HG03159 (cell line): ENCODE results near the gene MIEF2.
"Not testable (repeated sequence)": the region's sequence is repeated elsewhere in the genome, so short reads cannot be mapped to it uniquely, and the experiment has no call there.

ENCODE experiments used
- ATAC-seq: cut with Tn5 transposase; IDR thresholded peaks from one replicate; pipeline ENCODE4 v1.9.1; 2021; ENCODE audit warnings: mild to moderate bottlenecking, moderate library complexity; ENCODE audit not compliant: unreplicated experiment

MIEF2 gene

DNA sequence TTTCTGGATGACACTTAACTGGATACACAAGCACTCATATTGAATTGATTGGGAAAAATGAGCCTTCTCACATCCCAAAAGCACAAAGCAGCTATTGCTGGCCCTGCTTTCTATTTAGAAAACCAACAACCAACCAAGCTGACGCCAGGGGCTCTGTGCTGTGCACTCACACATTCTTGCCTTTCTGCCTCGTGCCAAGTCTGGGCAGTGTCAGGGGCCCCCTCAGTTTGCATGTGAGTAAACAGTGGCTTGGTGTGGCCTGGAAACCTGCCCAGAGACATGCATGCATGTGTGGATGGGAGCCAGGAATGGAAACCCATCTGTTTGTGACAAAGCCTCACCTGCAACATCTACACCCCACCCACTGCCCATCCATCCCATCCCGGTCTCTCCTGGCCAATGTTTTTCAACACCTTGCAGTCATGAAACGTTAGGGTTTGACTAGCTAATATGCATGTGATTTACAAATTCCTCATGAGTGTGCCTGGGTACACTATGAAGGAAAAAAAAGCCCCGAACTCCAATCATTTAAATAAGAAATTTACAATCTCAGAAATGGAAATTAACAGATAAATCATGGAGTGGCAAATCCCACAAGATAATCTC lies 20.4 kb downstream of the MIEF2 start:
- no peak for ATAC-seq

DNA sequence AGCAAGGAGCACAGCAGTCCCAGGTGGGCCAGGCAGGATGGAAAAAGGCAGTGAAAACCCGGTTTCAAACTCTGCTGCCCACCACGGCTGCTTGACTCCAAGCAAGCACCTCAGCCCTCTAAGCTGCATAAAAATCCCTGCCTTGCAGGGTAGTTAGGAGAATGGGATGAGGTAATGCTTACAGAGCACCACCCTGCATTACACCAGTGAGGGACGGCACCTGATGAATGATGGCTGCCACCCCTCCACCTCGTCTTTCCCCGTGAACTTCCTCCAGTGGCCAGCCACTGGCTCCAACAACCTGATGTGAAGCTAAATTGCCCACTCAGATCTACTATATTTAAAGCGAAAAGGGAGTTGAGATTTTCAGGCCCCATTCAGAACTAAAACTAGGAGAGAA lies 21.3 kb downstream of the MIEF2 start:
- no peak for ATAC-seq

DNA sequence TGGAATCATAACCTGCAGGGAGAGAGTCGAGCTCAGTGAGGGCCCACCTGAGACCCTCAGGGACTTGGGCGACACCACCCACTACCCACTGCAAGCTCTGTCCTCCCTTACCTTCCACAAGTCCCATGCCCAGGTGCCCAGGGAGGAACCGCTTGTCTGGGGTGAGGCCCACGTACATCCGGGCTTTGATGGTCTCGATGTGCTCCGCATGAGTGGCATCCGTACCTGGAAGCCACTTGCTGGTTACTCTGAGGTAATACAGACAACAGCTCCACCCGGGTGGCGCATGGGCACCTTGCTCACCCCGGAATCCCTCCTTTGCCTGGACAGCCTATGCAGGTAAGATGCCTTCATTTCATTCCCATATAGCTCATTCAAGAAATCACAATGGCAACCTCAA lies 24.8 kb downstream of the MIEF2 start:
- no peak for ATAC-seq

DNA sequence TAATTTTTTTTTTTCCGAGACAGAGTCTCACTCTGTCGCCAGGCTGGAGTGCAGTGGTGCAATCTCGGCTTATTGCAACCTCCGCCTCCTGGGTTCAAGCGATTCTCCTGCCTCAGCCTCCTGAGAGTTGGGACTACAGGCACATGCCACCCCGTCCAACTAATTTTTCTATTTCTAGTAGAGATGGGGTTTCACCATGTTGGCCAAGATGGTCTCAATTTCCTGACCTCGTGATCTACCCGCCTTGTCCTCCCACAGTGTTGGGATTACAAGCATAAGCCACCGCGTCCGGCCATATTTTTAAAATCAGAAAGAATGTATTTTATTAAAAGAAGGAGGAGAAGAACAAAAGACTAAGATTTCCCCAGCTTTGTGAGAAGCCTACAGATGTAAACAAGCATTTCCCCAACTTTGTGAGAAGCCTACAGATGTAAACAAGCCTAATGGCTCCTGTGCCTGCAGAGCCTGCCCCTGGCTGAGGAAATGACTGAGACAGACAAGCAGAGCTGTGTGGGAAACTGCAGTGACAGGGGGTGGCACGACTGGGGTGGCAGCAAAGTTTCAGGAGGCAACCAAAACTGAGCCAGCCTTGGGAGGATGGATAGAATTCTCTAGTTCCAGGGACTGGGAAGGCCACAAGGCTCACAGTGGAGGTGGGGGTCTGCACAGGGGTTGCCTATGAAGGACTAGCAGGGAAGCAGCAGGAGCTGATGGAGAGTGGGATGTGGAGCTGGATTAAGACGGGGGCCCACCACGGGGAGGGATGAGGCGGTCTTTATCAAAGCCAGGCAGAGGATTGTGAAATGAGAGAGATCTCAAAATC lies 31.5 kb downstream of the MIEF2 start:
- no peak for ATAC-seq

DNA sequence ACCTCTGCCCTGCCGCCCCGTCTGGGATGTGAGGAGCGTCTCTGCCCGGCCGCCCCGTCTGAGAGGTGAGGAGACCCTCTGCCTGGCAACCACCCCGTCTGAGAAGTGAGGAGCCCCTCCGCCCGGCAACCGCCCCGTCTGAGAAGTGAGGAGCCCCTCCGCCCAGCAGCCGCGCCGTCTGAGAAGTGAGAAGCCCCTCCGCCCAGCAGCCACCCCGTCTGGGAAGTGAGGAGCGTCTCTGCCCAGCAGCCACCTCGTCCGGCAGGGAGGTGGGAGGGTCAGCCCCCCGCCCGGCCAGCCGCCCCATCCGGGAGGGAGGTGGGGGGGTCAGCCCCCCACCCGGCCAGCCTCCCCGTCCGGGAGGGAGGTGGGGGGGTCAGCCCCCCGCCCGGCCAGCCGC lies 37.6 kb downstream of the MIEF2 start:
- ATAC-seq, result not testable (repeated sequence)

DNA sequence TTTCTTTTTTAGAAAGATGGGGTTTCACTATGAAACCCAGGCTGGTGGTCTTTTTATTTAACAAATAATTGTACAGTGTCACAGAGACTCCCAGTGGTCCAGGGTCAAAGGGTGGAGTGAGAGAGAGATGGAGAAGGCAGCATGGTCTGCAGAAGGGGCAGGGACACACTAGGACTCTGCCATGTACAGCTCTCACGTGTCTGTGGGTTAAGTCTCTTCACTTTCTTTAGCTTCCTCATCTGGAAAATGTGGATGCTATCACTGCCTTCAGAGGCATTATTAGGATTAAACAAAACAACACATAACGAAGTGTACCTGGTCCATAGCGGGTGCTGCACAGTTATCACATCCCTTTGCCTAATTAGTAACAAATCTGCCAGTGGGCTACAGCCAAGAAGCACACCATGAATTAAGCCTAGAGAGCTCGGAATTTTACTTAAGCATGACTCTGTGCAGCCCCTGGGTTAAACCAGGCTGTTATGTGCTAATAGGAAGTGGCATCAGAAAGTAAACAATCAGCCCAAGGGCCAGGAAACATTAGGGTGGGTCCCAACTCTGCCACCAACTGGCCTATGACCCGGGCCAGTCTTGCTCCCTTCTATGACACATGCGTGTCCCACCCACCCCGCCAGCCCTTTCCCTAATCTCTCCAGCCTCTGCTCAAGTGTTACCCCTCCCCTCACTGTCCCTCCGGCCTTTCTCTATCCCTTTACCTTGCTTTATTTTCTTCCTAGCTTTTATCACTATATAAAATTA lies 40.4 kb downstream of the MIEF2 start:
- no peak for ATAC-seq

DNA sequence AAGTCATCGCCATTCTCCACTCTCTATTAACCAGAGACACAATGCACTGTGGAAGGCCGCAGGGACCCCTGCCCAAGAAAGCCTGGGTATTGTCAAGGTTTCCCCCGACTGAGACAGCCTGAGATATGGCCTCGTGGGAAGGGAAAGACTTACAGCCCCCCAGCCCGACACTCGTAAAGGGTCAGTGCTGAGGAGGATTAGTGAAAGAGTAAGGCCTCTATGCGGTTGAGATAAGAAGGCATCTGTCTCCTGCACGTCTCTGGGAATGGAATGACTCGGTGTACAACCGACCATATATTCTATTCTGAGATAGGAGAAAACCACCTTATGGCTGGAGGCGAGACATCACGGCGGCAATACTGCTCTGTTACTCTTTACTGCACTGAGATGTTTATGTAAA lies 42.7 kb downstream of the MIEF2 start:
- not testable (repeated sequence) for ATAC-seq

DNA sequence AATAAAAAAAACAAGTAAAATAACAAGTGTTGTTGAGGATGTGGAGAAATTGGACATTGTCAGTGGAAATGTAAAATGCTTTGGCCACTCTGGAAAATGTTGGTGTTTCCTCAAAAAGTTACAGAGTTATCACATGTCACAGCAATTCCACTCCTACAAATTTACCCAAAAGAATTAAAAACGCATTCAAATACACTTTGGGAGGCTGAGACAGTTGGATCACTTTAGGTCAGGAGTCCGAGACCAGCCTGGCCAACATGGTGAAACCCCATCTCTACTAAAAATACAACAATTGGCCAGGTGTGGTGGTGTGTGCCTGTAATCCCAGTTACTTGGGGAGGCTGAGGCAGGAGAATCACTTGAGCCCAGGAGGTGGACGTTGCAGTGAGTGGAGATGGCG lies 48.7 kb downstream of the MIEF2 start:
- no peak for ATAC-seq

DNA sequence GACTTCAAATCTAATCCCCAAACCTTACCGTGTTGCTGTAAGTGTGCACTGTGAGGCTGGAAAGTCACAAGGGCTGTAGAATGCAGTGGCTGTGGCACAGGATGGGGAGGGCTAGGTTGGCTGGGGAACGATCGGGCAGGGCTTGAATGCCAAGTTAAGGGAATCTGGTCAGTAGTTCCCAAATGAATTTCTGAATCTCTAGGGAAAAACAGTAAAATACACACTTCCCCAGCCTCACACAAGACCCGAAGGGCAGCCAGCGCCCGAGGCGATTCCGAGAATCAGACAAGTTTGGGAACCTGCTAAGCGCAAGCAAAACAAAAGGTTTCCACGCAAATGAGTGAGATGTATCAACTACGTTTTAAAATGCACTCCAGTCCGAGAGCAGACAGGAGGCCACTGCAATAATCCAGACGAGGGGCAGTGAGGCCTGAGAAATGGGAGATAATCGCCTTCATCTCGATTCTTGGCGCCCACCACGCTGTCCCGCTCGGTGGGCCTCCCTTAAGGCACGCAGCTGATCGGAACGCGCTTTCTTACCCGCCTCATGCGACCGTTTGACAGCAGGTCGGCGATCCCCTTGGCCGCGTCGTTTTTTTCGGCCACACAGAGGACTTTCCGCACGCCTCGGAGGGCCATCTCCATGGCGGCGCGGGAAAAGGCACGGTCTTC lies 53.7 kb downstream of the MIEF2 start:
- no peak for ATAC-seq

DNA sequence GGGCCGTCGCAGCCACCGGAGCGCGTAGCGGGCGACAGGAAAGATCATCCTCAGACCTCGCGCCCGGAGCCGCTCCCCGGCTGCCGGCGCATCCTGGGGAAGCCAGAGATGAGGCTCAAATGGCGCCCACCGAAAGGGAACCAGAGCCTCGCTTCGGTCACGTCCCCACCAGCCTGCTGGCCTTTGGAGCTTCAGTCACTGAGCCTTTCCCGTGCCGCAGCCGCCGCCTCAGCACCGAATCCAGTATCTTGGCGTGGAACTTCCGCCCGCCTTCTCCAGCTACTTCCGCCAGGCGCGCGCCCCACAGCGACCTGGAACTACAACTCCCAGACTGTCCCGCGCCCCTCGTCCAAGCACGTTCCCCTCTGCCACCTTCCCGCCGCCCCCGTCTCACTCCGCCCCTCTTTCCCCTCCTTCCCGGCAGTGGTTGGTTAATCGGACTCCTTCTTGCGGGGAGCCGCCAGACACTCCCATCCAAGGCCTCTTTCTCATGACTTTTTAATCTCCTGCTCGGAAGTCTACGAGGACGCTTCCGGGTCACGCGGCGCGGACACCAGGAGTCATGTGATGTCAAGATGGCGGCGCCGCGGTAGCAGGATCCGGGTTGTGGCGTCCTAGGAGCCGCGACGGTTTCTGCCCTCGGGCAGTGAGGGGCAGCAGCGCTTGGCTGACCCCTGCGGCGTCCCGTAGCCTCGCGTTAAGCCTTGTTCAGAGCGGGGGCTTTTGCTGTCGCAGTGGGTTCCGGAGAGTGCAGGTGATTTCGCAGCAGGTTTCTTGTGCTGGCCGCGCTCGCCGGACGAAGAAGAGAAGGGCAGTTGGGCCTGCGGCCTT lies 54.5 kb downstream of the MIEF2 start, which contains the start of the genes SMCR8 and TOP3A:
Gene SMCR8, plus strand, starts transcription at position 563 of the 831 bp plus-strand sequence. CDS start 497 bp downstream, outside the sequence.
Gene TOP3A, minus strand, starts transcription at position 264 of the 831 bp plus-strand sequence. Its CDS starts 216 bp downstream, at position 48.
- peak; percentile 87 for ATAC-seq

DNA sequence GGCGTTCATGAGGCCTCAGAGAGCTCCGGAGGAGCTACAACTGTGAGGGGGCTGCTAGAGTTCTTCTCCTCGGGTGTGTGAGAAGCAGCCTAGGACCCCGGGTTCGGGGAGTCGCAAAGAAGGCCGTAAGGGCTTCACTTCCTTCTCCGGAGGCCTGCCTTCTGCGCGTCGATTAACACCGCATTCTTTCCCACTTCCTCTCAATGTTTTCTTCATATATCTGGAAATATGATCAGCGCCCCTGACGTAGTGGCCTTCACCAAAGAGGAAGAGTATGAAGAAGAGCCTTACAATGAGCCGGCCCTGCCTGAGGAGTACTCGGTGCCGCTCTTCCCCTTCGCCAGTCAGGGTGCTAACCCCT lies 55.1 kb downstream of the MIEF2 start:
- no peak for ATAC-seq

DNA sequence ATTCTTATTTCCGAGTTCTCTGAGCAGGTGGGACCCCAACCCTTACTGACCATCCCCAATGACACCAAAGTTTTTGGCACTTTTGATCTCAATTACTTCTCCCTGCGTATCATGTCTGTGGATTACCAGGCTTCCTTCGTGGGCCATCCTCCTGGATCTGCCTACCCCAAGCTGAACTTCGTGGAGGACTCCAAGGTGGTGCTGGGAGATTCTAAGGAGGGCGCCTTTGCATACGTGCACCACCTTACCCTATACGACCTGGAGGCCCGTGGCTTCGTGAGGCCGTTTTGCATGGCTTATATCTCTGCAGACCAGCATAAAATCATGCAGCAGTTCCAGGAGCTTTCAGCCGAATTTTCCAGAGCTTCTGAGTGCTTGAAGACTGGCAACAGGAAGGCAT lies 55.5 kb downstream of the MIEF2 start:
- ATAC-seq, result no peak
